GM12892 (cell line): Measurements from ENCODE around the gene ATRIP.

Source experiments
- POLR2A ChIP-seq: IDR thresholded peaks from 2 replicates; pipeline ENCODE4 v1.6.1; 2011; ENCODE audit warnings: low read depth, low read length, control low read depth
- POLR2AphosphoS5 ChIP-seq: IDR thresholded peaks from 2 replicates; pipeline ENCODE4 v1.6.1; 2011; ENCODE audit warnings: low read depth, low read length, control low read depth

DNA sequence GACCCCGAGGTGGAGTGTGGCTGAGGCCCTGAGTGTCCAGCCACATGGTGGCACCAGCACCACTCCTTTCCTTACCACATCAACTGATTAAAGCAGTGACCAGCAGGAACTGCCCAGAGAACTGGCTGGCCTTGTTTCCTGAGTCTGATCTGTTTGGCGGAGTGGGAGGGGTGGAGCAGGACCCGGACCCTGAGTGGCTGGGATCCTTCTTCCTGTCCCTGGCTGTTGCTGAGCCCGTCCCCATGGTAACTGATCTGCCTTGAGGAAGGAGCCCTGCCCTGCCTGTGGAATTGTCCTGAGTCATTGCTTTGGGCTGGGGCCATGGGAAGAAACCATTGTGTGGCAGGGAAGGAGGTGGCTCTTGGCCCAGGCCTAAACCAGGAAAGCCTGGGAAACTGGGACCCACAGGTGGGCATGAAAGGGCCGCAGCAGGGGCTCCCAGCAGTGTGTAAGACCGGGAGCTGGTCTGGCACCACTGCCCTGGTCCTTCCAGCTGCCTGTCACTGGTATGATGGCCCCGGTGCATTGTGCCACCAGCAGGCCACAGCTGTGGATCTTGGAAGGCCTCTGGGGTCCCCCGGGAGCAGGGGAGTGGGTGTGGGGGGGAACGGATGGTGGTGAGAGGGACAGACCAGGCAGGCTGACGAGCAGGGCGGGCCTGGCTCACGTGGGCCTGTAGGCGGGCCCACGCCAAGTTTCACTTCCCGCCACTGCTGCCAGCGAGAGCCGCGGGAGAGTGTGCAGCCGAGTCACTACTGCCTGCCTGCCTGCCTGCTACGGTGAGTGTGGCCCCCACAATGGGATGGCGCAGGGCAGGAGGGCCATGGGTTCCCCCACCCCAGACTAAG, 19.2 kb downstream of the ATRIP start:
- TF ChIP-seq POLR2A = peak; percentile 98
- peak; percentile 98 for TF ChIP-seq POLR2AphosphoS5
